Measurements from ENCODE around the gene HPGD.

The HPGD gene

GRCh38 chr4:174522183-174523024 lies at the start of gene HPGD:
HPGD (minus strand) TSS chr4:174522488; CDS start chr4:174522451, 37 bp downstream.
- DNase-seq, result peak; percentile 48 to 51

GRCh38 chr4:174564529-174564928 lies 42.2 kb upstream of the HPGD start:
- no peak for DNase-seq

GRCh38 chr4:174563399-174563798 lies 41.1 kb upstream of the HPGD start:
- no peak for DNase-seq

- DNase-seq, result no peak
Measured at GRCh38 chr4:174561560-174561959, 39.3 kb upstream of the HPGD start.

- no peak for DNase-seq
Measured at GRCh38 chr4:174559894-174560293, 37.6 kb upstream of the HPGD start.

GRCh38 chr4:174555789-174556630 lies 33.7 kb upstream of the HPGD start:
- DNase-seq, result no peak

- DNase-seq, result no peak
Measured at GRCh38 chr4:174554231-174554728, 32.0 kb upstream of the HPGD start.

GRCh38 chr4:174553828-174554227 lies 31.5 kb upstream of the HPGD start:
- no peak for DNase-seq

GRCh38 chr4:174553031-174553430 lies 30.7 kb upstream of the HPGD start:
- no peak for DNase-seq

- no peak for DNase-seq
Measured at GRCh38 chr4:174550541-174550940, 28.3 kb upstream of the HPGD start.

GRCh38 chr4:174549721-174550120 lies 27.4 kb upstream of the HPGD start:
- no peak for DNase-seq

- DNase-seq, result no peak
Measured at GRCh38 chr4:174545268-174545667, 23.0 kb upstream of the HPGD start.

- no peak for DNase-seq
Measured at GRCh38 chr4:174544496-174544895, 22.2 kb upstream of the HPGD start.

GRCh38 chr4:174540175-174540574 lies 17.9 kb upstream of the HPGD start:
- no peak for DNase-seq

GRCh38 chr4:174539571-174539970 lies 17.3 kb upstream of the HPGD start:
- DNase-seq, result no peak

- DNase-seq, result no peak
Measured at GRCh38 chr4:174538876-174539250, 16.6 kb upstream of the HPGD start.

- DNase-seq, result peak in 1 of 2 donors; percentile 38
Measured at GRCh38 chr4:174538123-174538875, 16.0 kb upstream of the HPGD start.

GRCh38 chr4:174537634-174538033 lies 15.3 kb upstream of the HPGD start:
- no peak for DNase-seq

- no peak for DNase-seq
Measured at GRCh38 chr4:174534461-174534860, 12.2 kb upstream of the HPGD start.

GRCh38 chr4:174532445-174532844 lies 10.2 kb upstream of the HPGD start:
- no peak for DNase-seq

GRCh38 chr4:174531486-174531885 lies 9.2 kb upstream of the HPGD start:
- no peak for DNase-seq

- DNase-seq, result peak in 1 of 2 donors; percentile 21
Measured at GRCh38 chr4:174528226-174528625, 5.9 kb upstream of the HPGD start.

- DNase-seq, result no peak
Measured at GRCh38 chr4:174526731-174527130, 4.4 kb upstream of the HPGD start.
